NT2/D1 (cell line): ENCODE measurements around the gene ITGB2.

Source experiments
- SUZ12 ChIP-seq: IDR thresholded peaks from 2 replicates; pipeline ENCODE4 v1.6.1; 2011; ENCODE audit not compliant: insufficient read length, insufficient read depth; ENCODE audit errors: extremely low read depth
- YY1 ChIP-seq: IDR thresholded peaks from 2 replicates; pipeline ENCODE4 v1.6.1; 2011; ENCODE audit not compliant: insufficient read length, insufficient read depth
- ZNF274 ChIP-seq: IDR thresholded peaks from 2 replicates; pipeline ENCODE4 v1.6.1; 2011; ENCODE audit warnings: mild to moderate bottlenecking, low read depth, low read length

DNA sequence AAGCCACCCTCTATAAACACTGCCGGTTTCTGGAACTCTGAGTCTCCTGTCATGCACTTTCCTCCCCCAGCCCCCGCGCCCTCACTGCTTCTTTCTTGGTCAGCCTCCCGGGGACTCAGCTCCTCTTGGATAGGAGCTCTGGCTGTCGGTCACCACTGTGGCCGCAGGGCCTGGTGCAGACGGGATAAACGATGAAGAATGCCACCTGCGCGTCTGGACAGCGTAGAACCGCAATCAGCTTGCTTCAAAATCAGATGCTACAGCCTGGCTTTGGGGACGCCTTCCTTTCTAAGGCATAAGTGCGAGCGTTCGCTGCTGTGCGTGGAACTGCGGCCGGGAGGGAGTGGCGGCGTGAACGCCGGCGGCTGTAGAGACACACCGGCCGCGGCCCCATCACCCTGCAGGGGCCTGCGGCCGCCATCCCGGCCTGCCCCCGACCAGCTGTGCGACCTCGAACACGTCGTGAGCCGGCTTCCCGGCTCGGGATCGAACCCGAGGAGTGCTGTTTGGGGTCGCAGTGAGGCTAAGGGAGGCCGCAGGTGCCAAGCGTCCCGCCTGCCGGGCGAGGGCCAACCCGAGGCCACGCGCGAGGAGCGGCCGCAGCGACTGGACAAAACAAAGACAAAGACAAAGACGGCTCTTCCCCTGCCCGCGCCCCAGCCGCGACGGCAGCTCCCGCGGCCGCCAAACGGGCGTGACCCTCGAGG is 47.9 kb downstream of the ITGB2 start:
- TF ChIP-seq YY1 (no peak), ZNF274 (no peak), SUZ12 (no peak)
